D721Med (cell line): ENCODE measurements around the gene TGM4.

ENCODE experiments used
- DNase-seq: peaks from one replicate; pipeline ENCODE4 v3.0.0; 2011; ENCODE audit warnings: low spot score; ENCODE audit not compliant: insufficient read length
- FAIRE-seq: peaks from 2 replicates; lab custom pipeline; 2011; peaks lifted over from hg19 to GRCh38; lab: Jason Lieb, UNC
- CTCF ChIP-seq: IDR thresholded peaks from 2 replicates; pipeline ENCODE4 v1.5.1; 2012; ENCODE audit warnings: mild to moderate bottlenecking, control low read depth; ENCODE audit not compliant: insufficient read depth; ENCODE audit errors: missing control alignments

The TGM4 gene

GRCh38 chr3:44874308-44874707 lies at the start of gene TGM4:
Gene TGM4, plus strand, starts transcription at chr3:44874608. Its CDS starts 71 bp downstream, at chr3:44874679.
- FAIRE-seq (no peak), DNase-seq (no peak)
- no peak for TF ChIP-seq CTCF

GRCh38 chr3:44825264-44825925 lies 49.0 kb upstream of the TGM4 start:
- FAIRE-seq (no peak), DNase-seq (no peak)
- no peak for TF ChIP-seq CTCF

- TF ChIP-seq CTCF, result no peak
- DNase-seq (no peak), FAIRE-seq (no peak)
Observed at GRCh38 chr3:44827196-44827595, 47.2 kb upstream of the TGM4 start.

GRCh38 chr3:44831232-44831631 lies 43.2 kb upstream of the TGM4 start:
- no peak for TF ChIP-seq CTCF
- no peak for DNase-seq
- no peak for FAIRE-seq

- no peak for DNase-seq
- TF ChIP-seq CTCF, result no peak
- FAIRE-seq, result no peak
Observed at GRCh38 chr3:44832032-44832431, 42.4 kb upstream of the TGM4 start.

GRCh38 chr3:44832965-44833364 lies 41.4 kb upstream of the TGM4 start:
- TF ChIP-seq CTCF, result no peak
- no peak for FAIRE-seq
- no peak for DNase-seq

GRCh38 chr3:44833394-44833793 lies 41.0 kb upstream of the TGM4 start:
- no peak for TF ChIP-seq CTCF
- no peak for FAIRE-seq
- DNase-seq, result no peak
